Left ventricle myocardium superior (tissue), 1 donor: Measurements from ENCODE around the gene STX2. TPM values are rescaled to one million over a fixed set of nuclear protein-coding genes. Genes with fewer than 3 reads are reported as not detected.
"Not testable (repeated sequence)": the region's sequence is repeated elsewhere in the genome, so short reads cannot be mapped to it uniquely, and the experiment has no call there.

Source experiments
- ATAC-seq: fragments of 200-7000 bp; cut with Tn5 transposase; one replicate; pipeline ENCODE4 v1.9.1; 2020; ENCODE audit warnings: mild to moderate bottlenecking, moderate library complexity
- DNase-seq: peaks from one replicate; pipeline ENCODE4 v3.0.0-alpha.2; 2020
- intact Hi-C: fragments of 100-400 bp; cut with micrococcal nuclease; formaldehyde crosslinking; loops from one replicate; pipeline ENCODE4 v1.11.0; 2022
- total RNA-seq: library from RNA; stranded (reverse); fragmentation: NEBNext Ultra II Directional; extraction: Animal tissue kit (Norgen Biotek cat#: 25700); gene quantifications from one replicate; pipeline ENCODE4 v1.2.1, GENCODE V29; 2021
- donor health status: DM: no; HTN: yes; CAD: no; lungs with severe emphysema.

STX2 gene
- total RNA-seq, 1 donor from 2014 or later = 12.1 TPM

- ATAC-seq = no peak
- DNase-seq = no peak
- intact Hi-C loops = no loop called here
Observed at GRCh38 chr12:130809791-130810190, 29.3 kb downstream of the STX2 start.

GRCh38 chr12:130807309-130807708 is 31.7 kb downstream of the STX2 start:
- DNase-seq = no peak
- no peak for ATAC-seq
- intact Hi-C loops = no loop called here

- ATAC-seq = no peak
- intact Hi-C loops = no loop called here
- DNase-seq = no peak
Observed at GRCh38 chr12:130806574-130806973, 32.5 kb downstream of the STX2 start.

- no peak for ATAC-seq
- DNase-seq = no peak
- intact Hi-C loops = no loop called here
Observed at GRCh38 chr12:130805635-130806034, 33.4 kb downstream of the STX2 start.

- DNase-seq (no peak), ATAC-seq (no peak)
- intact Hi-C loops = no loop called here
Observed at GRCh38 chr12:130804216-130804615, 34.8 kb downstream of the STX2 start.

- intact Hi-C loops = no loop called here
- DNase-seq (no peak), ATAC-seq (no peak)
Observed at GRCh38 chr12:130803702-130804101, 35.3 kb downstream of the STX2 start.

- no peak for DNase-seq
- no peak for ATAC-seq
Observed at GRCh38 chr12:130800312-130800711, 38.7 kb downstream of the STX2 start.

GRCh38 chr12:130799051-130799450 is 40.0 kb downstream of the STX2 start:
- ATAC-seq (no peak), DNase-seq (no peak)
- intact Hi-C loops = no loop called here

More at GRCh38 chr12:130800312-130800711, 38.7 kb downstream of the STX2 start:
- intact Hi-C loops = no loop called here

GRCh38 chr12:130796985-130797686 is 41.9 kb downstream of the STX2 start:
- ATAC-seq (no peak), DNase-seq (no peak)
- intact Hi-C loops = no loop called here

GRCh38 chr12:130795906-130796305 is 43.1 kb downstream of the STX2 start:
- ATAC-seq (no peak), DNase-seq (no peak)
- intact Hi-C loops = no loop called here

GRCh38 chr12:130793554-130793849 is 45.5 kb downstream of the STX2 start:
- ATAC-seq (no peak), DNase-seq (no peak)
- intact Hi-C loops = no loop called here

- ATAC-seq = no peak
- DNase-seq = no peak
- intact Hi-C loops = no loop called here
Observed at GRCh38 chr12:130792821-130793553, 46.1 kb downstream of the STX2 start.

- ATAC-seq (no peak), DNase-seq (no peak)
- intact Hi-C loops = no loop called here
Observed at GRCh38 chr12:130791629-130792028, 47.4 kb downstream of the STX2 start.

- ATAC-seq = no peak
- intact Hi-C loops = no loop called here
- DNase-seq = no peak
Observed at GRCh38 chr12:130788515-130788914, 50.5 kb downstream of the STX2 start.

GRCh38 chr12:130787445-130788410 is 51.3 kb downstream of the STX2 start:
- intact Hi-C loops = no loop called here
- ATAC-seq = no peak
- DNase-seq = no peak

- no peak for ATAC-seq
- no peak for DNase-seq
- intact Hi-C loops = no loop called here
Observed at GRCh38 chr12:130787041-130787440, 52.0 kb downstream of the STX2 start.

GRCh38 chr12:130783110-130783715 is 55.8 kb downstream of the STX2 start:
- DNase-seq (no peak), ATAC-seq (no peak)
- intact Hi-C loops = no loop called here

- intact Hi-C loops, ATAC-seq, DNase-seq: not testable (repeated sequence)
Observed at GRCh38 chr12:130782245-130782644, 56.8 kb downstream of the STX2 start.

- intact Hi-C loops = no loop called here
- DNase-seq (no peak), ATAC-seq (no peak)
Observed at GRCh38 chr12:130780880-130781575, 58.0 kb downstream of the STX2 start.
